ENCODE measurements around the gene ENHO.

ENHO gene

GRCh38 chr9:34477541-34477940, 45.2 kb downstream of the ENHO start:
- no peak for TF ChIP-seq ZNF274 (IDR thresholded peaks at IDR 0.05; ENCODE audit: low read depth, low read length)

DNA sequence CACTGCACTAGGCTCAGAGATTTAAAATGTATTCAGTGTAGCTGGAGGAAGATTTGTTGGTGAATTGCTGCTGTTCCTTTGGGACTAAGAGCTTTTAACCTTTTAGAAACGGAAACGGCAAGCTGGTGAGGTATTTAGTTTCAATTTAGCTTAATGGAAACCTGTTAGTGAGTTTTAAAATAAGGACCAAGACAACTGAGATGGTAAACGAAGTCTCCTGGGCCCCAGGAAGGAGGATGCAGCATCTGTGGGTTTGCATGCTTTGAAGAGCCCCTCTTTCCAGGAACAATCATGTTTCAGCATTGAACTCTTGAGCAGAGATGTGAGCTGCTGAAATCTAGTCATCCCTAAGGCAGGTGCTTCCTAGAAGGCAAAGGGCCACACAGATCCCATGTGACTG, 47.7 kb downstream of the ENHO start:
- no peak overlapping the region for H3K4me3 ChIP-seq (ENCODE audit: low read length)
- no peak for TF ChIP-seq ZNF274 (IDR thresholded peaks at IDR 0.05; ENCODE audit: low read depth, low read length)

More at GRCh38 chr9:34477541-34477940, 45.2 kb downstream of the ENHO start:
- H3K4me3 ChIP-seq (ENCODE audit: low read length): no peak overlapping the region

Measured in GM08714 (cell line).